DMS 273 treated with DMSO at 0.1 percent for 48 hours (cell line): ENCODE measurements around the gene ZNF273.
"Not testable (repeated sequence)": the region's sequence is repeated elsewhere in the genome, so short reads cannot be mapped to it uniquely, and the experiment has no call there.

Source experiments
- DNase-seq: peaks from one replicate; lab custom pipeline; 2025; lab: John Stamatoyannopoulos, UW

The ZNF273 gene

DNA sequence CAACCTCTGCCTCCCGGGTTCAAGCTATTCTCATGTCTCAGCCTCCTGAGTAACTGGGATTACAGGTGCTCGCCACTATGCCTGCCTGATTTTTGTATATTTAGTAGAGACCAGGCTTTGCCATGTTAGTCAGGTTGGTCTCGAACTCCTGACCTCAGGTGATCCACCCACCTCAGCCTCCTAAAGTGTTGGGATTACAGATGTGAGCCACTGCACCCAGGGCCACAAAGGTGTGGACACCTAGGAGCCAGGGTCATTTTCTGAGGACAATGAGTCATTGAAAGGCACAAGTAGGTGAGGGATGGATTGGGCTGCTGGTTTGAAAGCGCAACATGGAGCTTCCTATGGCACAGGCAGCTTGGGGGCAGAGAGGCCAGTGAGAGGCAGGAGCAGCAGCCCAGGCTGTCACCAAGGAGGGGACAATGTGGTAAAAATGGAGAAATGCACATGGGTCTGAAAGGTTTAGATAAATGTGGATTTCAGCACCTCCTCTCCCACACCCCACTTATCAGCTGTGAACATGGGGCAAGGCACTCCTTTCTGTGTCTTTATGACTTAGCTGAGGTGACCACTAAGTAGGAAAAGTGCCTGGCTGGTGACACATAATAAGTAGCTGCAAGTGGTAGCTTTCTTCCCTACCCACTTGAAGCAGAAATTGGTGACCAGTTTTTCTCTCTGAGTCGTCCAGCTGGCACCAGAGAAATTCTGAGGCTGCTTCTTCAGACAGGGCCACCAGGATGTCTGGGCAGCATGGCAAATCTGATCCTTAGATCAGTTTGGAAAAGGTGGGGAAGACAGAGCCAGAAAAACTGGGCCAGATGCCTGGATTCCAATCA lies 41.8 kb downstream of the ZNF273 start:
- DNase-seq = not testable (repeated sequence)

GRCh38 chr7:64945503-64946175 lies 42.6 kb downstream of the ZNF273 start:
- DNase-seq = no peak

DNA sequence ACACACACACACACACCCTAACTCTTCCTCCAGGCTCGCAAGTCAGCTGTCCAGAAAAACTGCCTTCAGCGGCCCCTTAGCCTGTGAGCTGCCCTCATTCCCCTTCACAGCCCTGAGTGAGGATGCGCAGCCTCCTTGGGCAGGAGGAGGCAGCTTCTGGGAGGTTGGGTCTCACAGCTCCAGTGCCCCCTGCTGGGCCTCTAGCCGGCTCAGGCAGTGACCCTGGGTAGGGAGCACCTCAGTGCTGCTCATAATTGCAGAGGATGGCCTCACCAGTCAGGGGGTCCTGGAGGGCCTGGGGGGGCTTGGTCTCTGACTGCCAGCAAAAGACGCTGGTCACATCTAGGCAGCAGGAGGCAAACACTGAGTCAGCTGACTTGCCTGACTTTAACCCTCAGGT lies 43.7 kb downstream of the ZNF273 start:
- no peak for DNase-seq

- DNase-seq = no peak
Observed at GRCh38 chr7:64947252-64948000, 44.4 kb downstream of the ZNF273 start.

GRCh38 chr7:64948774-64949173 lies 45.7 kb downstream of the ZNF273 start:
- DNase-seq = not testable (repeated sequence)

- DNase-seq = not testable (repeated sequence)
Observed at GRCh38 chr7:64950673-64951072, 47.6 kb downstream of the ZNF273 start.

- peak; percentile 34 for DNase-seq
Observed at GRCh38 chr7:64951250-64951848, 48.3 kb downstream of the ZNF273 start.

DNA sequence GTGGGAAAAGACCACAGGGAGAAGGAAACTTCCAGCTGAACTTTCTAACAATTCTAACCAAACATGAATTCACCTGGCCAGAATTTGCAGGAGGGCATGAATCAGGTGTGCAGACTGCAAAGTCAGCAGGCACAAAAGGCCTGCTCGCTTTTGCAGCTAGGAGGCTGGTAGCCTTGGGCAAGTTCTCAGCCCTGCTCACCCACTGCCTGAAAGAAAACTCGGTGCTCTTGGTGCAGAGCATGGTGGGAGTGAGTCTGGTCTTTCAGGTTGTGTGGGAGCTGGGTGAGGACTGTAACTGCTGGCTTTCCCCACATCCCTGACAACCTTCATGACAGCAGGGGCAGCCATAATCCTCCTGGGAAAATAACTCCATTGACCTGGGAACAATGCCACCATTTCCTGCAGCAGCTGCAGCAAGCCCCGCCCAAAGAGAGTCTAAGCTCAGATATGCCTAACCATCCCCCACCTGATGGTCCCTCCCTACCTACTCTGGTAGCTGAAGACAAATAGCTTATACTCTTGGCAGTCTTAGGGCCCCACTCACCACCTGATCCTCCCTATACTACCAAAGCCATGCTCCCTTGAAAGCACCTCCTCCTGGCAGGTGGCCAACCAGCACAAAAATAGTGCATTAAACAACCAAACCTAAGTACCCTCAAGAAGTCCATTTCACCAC lies 56.1 kb downstream of the ZNF273 start:
- DNase-seq = no peak

DNA sequence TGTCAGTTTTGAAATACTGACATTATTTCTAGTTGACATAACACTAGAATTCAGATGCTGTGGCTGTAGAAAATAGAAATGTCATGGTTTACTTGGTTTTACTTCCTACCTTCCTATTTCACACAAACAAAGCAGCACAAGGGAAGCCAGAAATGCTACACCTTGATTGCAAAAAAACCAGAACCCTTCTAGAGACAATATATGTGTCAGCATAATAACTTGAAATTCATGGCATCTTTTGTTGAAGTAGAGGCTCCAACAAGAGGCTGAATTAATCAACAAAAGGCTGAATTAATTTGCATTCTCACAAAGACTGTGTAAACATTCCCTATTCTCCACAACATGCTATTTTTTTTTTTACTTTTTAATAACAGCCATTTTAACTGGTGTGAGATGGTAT lies 62.5 kb downstream of the ZNF273 start:
- DNase-seq = no peak

DNA sequence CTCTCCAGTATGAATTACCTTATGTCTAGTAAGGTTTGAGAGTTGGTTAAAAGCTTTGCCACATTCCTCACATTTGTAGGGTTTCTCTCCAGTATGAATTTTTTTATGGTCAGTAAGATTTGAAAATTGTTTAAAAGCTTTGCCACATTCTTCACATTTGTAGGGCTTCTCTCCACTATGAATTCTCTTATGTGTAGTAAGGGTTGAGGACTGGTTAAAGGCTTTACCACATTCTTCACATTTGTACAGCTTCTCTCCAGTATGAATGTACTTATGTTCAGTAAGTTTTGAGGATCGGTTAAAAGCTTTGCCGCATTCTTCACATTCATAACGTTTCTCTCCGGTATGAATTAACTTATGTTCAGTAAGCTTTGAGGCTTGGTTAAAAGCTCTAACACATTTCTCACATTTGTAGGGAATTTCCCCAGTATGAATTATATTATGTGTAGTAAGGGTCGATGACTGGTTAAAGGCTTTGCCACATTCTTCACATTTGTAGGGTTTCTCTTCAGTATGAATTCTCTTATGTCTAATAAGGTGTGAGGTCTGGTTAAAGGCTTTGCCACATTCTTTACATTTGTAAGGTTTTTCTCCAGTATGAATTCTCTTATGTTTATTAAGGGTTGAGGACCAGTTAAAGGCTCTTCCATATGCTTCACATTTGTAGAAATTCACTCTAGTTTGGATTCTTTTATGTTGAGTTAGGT lies 75.6 kb downstream of the ZNF273 start:
- no peak for DNase-seq
